Astrocyte (in vitro differentiated cells and primary cell): ENCODE measurements around the gene CTCF. TPM values are rescaled to one million over a fixed set of nuclear protein-coding genes. Genes with fewer than 3 reads are reported as not detected.

Experiments used
- DNase-seq: peaks from one replicate; pipeline ENCODE4 v3.0.0-alpha.2; 2010; ENCODE audit warnings: low read depth
- FAIRE-seq: peaks from 2 replicates; lab custom pipeline; 2011; peaks lifted over from hg19 to GRCh38; lab: Jason Lieb, UNC
- H2AFZ ChIP-seq: 2 replicates; pipeline ENCODE4 v1.6.0; 2012; ENCODE audit warnings: low read depth, low read length, inconsistent platforms
- H3K27ac ChIP-seq: 2 replicates; pipeline ENCODE4 v1.5.1; 2011; ENCODE audit warnings: low read depth, low read length, inconsistent platforms
- H3K27me3 ChIP-seq: 2 replicates; pipeline ENCODE4 v1.6.0; 2011; ENCODE audit warnings: low read length, inconsistent platforms; ENCODE audit not compliant: insufficient read depth
- H3K36me3 ChIP-seq: 2 replicates; pipeline ENCODE4 v1.5.1; 2011; ENCODE audit warnings: low read length, inconsistent platforms; ENCODE audit not compliant: insufficient read depth
- H3K4me1 ChIP-seq: 2 replicates; pipeline ENCODE4 v1.5.1; 2011; ENCODE audit warnings: low read length, inconsistent platforms; ENCODE audit not compliant: insufficient read depth
- H3K4me2 ChIP-seq: 2 replicates; pipeline ENCODE4 v1.6.0; 2012; ENCODE audit warnings: low read length, inconsistent platforms
- H3K4me3 ChIP-seq: 2 replicates; pipeline ENCODE4 v1.5.1; 2011; ENCODE audit warnings: low read depth, mild to moderate bottlenecking, low read length, inconsistent platforms; ENCODE audit not compliant: insufficient read depth
- H3K79me2 ChIP-seq: 2 replicates; pipeline ENCODE4 v1.6.0; 2012; ENCODE audit warnings: mild to moderate bottlenecking, low read length, inconsistent platforms; ENCODE audit not compliant: insufficient read depth
- H3K9ac ChIP-seq: 2 replicates; pipeline ENCODE4 v1.6.0; 2012; ENCODE audit warnings: mild to moderate bottlenecking, low read length, inconsistent platforms
- H3K9me3 ChIP-seq: 2 replicates; pipeline ENCODE4 v1.5.1; 2012; ENCODE audit warnings: low read depth, mild to moderate bottlenecking, low read length, inconsistent platforms; ENCODE audit not compliant: insufficient read depth
- H4K20me1 ChIP-seq: 2 replicates; pipeline ENCODE4 v1.6.0; 2012; ENCODE audit warnings: low read length, inconsistent platforms; ENCODE audit not compliant: insufficient read depth
- H3K27ac Mint-ChIP-seq: one replicate; pipeline ENCODE4 v1.8.0; 2021; ENCODE audit warnings: mild to moderate bottlenecking, mixed read lengths; ENCODE audit not compliant: unreplicated experiment
- H3K27me3 Mint-ChIP-seq: one replicate; pipeline ENCODE4 v1.8.0; 2021; ENCODE audit warnings: low read depth, mixed read lengths; ENCODE audit not compliant: unreplicated experiment
- H3K36me3 Mint-ChIP-seq: one replicate; pipeline ENCODE4 v1.8.0; 2021; ENCODE audit warnings: low read depth, mixed read lengths; ENCODE audit not compliant: unreplicated experiment
- H3K4me1 Mint-ChIP-seq: one replicate; pipeline ENCODE4 v1.8.0; 2021; ENCODE audit warnings: low read depth, mixed read lengths; ENCODE audit not compliant: unreplicated experiment
- H3K4me3 Mint-ChIP-seq: one replicate; pipeline ENCODE4 v1.8.0; 2021; ENCODE audit warnings: mild to moderate bottlenecking, moderate library complexity, mixed read lengths; ENCODE audit not compliant: unreplicated experiment
- H3K9me3 Mint-ChIP-seq: one replicate; pipeline ENCODE4 v1.8.0; 2021; ENCODE audit warnings: mild to moderate bottlenecking, mixed read lengths; ENCODE audit not compliant: unreplicated experiment
- EZH2 ChIP-seq: IDR thresholded peaks from 2 replicates; pipeline ENCODE4 v1.6.1; 2012; ENCODE audit warnings: mild to moderate bottlenecking, low read length, inconsistent platforms; ENCODE audit not compliant: insufficient read depth
- total RNA-seq: library from RNA; stranded (reverse); gene quantifications from 2 replicates; pipeline ENCODE4 v1.2.1, GENCODE V29; 2021
- TF ChIP-seq, protein P1 (sequence below): IDR thresholded peaks from 2 replicates; pipeline ENCODE4 v1.5.1; 2011; ENCODE audit warnings: low read depth, mild to moderate bottlenecking, inconsistent platforms, low read length, moderate library complexity; ENCODE audit not compliant: insufficient read depth

The CTCF gene
- total RNA-seq, 1 donor from 2014 or later: 26.8 TPM

DNA sequence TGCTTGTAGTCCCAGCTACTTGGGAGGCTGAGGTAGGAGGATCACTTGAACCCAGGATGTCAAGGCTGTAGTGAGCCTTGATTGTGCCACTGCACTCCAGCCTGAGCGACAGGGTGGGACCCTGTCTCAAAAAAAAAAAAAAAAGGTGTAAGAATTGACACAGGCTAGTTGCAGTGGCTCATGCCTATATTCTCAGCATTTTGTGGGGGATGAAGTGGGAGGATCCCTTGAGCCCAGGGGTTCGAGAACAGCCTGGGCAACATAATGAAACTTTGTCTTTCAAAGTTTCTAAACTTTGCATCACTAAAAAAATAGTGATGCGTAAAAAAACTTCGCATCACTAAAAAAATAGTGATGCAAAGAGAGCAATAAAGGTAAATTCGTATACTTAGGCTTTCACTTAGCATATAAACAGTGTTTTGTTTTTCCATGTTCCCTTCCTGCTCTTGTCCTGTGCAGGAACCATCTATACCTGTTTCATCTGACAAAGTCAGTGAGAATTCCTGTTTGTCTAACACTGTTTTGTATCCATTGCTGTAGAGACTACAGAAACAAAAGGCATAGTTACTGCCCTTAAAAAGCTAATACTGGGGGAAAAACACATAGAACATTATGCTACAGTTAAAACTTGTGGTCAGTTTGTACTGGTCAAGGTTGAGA, 32.1 kb downstream of the CTCF start:
- no peak overlapping the region for H3K4me3 Mint-ChIP-seq

DNA sequence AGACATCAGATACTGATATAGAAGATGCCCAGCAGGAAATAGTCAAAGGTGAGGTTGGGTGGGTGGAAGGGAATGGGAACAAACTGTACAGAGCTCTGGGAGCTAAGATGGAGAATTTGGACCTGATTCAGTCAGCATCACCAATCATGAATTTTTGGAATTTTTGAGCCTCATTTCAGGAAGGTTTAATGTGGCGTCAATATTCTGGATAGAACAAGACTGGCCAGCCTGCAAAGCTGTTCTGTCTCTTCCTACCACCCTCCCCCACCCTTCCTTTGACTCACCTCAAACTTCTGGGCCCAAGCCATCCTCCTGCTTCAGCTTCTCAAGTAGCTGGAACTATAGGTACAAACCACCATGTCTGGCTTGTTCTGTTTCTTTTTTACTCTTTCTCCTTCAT, 32.6 kb downstream of the CTCF start:
- H3K9me3 Mint-ChIP-seq: no peaks in the 10 kb centered on the region
- H3K4me3 Mint-ChIP-seq: no peak overlapping the region
- Histone ChIP-seq H3K4me1 (peaks cover 14% of the 10 kb centered on the region), H3K79me2 (peaks cover 61% of the 10 kb centered on the region), H3K4me3 (no peak overlapping the region), H3K36me3 (no peaks in the 10 kb centered on the region), H2AFZ (no peak overlapping the region), H3K27me3 (no peaks in the 10 kb centered on the region), H3K27ac (no peak overlapping the region), H4K20me1 (peaks cover 67% of the 10 kb centered on the region), H3K4me2 (peak overlapping the region; percentile 22), H3K9ac (no peak overlapping the region), H3K9me3 (no peaks in the 10 kb centered on the region)
- H3K27ac Mint-ChIP-seq: no peak overlapping the region
- no peaks in the 10 kb centered on the region for H3K27me3 Mint-ChIP-seq
- H3K36me3 Mint-ChIP-seq: no peaks in the 10 kb centered on the region
- peaks cover 8% of the 10 kb centered on the region for H3K4me1 Mint-ChIP-seq
- TF ChIP-seq EZH2: no peak
- TF ChIP-seq, protein P1, sequence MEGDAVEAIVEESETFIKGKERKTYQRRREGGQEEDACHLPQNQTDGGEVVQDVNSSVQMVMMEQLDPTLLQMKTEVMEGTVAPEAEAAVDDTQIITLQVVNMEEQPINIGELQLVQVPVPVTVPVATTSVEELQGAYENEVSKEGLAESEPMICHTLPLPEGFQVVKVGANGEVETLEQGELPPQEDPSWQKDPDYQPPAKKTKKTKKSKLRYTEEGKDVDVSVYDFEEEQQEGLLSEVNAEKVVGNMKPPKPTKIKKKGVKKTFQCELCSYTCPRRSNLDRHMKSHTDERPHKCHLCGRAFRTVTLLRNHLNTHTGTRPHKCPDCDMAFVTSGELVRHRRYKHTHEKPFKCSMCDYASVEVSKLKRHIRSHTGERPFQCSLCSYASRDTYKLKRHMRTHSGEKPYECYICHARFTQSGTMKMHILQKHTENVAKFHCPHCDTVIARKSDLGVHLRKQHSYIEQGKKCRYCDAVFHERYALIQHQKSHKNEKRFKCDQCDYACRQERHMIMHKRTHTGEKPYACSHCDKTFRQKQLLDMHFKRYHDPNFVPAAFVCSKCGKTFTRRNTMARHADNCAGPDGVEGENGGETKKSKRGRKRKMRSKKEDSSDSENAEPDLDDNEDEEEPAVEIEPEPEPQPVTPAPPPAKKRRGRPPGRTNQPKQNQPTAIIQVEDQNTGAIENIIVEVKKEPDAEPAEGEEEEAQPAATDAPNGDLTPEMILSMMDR: no peak
- DNase-seq (peak; percentile 80), FAIRE-seq (no peak)

More for the DNA sequence above, 32.1 kb downstream of the CTCF start:
- peaks cover 8% of the 10 kb centered on the region for H3K4me1 Mint-ChIP-seq
- no peak for FAIRE-seq
- H3K79me2 ChIP-seq: peaks cover 59% of the 10 kb centered on the region
- no peaks in the 10 kb centered on the region for H3K9me3 Mint-ChIP-seq
- no peaks in the 10 kb centered on the region for H3K36me3 ChIP-seq
- H3K4me2 ChIP-seq: peak overlapping the region; percentile 22
- H3K9ac ChIP-seq: no peak overlapping the region
- no peaks in the 10 kb centered on the region for H3K36me3 Mint-ChIP-seq
- peaks cover 67% of the 10 kb centered on the region for H4K20me1 ChIP-seq
- no peak for DNase-seq
- no peaks in the 10 kb centered on the region for H3K9me3 ChIP-seq
- no peak overlapping the region for H3K27ac ChIP-seq
- H3K4me1 ChIP-seq: peaks cover 14% of the 10 kb centered on the region
- no peaks in the 10 kb centered on the region for H3K27me3 ChIP-seq
- no peak overlapping the region for H3K4me3 ChIP-seq
- TF ChIP-seq, protein P1: no peak
- TF ChIP-seq EZH2: no peak
- no peak overlapping the region for H3K27ac Mint-ChIP-seq
- no peaks in the 10 kb centered on the region for H3K27me3 Mint-ChIP-seq
- no peak overlapping the region for H2AFZ ChIP-seq

DNA sequence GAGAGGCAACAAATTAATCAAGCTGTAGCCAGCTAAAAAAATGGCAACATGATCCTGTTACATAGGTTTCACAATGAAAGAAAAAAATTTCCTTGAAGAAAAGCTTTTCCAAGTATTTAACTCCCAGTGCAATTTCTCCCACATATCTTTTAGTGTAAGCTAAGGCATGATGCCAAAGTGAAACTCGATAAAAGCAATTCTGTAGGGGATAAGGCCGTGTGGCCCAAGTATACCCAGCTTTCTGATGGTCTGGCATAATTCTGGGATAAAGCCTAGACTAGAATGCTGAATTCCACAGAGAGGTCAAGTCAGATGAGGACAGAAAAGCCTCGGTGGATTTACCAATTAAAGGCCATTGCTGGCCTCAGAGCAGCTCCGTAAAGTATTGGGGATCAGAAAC, 36.2 kb downstream of the CTCF start:
- TF ChIP-seq EZH2: no peak
- TF ChIP-seq, protein P1: no peak
- Histone ChIP-seq H3K27ac (no peak overlapping the region), H4K20me1 (peaks cover 60% of the 10 kb centered on the region), H3K9ac (no peak overlapping the region), H3K9me3 (no peaks in the 10 kb centered on the region), H3K36me3 (no peaks in the 10 kb centered on the region), H2AFZ (no peak overlapping the region), H3K4me3 (no peak overlapping the region), H3K4me1 (peaks cover 14% of the 10 kb centered on the region), H3K27me3 (no peaks in the 10 kb centered on the region), H3K79me2 (peaks cover 87% of the 10 kb centered on the region), H3K4me2 (no peak overlapping the region)
- H3K27ac Mint-ChIP-seq: no peak overlapping the region
- no peak overlapping the region for H3K4me3 Mint-ChIP-seq
- DNase-seq: no peak
- H3K4me1 Mint-ChIP-seq: peaks cover 10% of the 10 kb centered on the region
- H3K9me3 Mint-ChIP-seq: no peaks in the 10 kb centered on the region
- H3K36me3 Mint-ChIP-seq: no peaks in the 10 kb centered on the region
- no peaks in the 10 kb centered on the region for H3K27me3 Mint-ChIP-seq
- FAIRE-seq: no peak
